ENCODE results near the gene PPP4R2.
"Not testable (repeated sequence)": the region's sequence is repeated elsewhere in the genome, so short reads cannot be mapped to it uniquely, and the experiment has no call there.

DNA sequence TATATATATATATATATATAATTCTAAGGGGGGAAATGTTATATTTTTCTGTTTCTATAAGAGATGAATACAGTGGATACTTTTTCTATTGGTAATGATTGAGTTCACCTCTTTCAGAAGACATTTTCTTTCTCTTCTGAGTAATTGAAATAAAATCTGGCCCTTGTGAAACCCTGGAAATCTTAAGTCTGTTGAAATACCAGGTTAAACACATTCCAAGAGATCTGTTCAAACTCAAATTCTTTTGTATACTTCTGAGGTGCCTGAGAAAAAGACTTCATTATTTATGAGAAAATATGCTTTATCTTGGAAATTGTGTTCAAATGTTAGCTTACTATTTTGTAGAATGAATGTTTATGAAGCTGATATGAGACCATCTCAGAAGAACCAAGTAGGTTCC lies 69.6 kb downstream of the PPP4R2 start:
- TF ChIP-seq, protein P1, sequence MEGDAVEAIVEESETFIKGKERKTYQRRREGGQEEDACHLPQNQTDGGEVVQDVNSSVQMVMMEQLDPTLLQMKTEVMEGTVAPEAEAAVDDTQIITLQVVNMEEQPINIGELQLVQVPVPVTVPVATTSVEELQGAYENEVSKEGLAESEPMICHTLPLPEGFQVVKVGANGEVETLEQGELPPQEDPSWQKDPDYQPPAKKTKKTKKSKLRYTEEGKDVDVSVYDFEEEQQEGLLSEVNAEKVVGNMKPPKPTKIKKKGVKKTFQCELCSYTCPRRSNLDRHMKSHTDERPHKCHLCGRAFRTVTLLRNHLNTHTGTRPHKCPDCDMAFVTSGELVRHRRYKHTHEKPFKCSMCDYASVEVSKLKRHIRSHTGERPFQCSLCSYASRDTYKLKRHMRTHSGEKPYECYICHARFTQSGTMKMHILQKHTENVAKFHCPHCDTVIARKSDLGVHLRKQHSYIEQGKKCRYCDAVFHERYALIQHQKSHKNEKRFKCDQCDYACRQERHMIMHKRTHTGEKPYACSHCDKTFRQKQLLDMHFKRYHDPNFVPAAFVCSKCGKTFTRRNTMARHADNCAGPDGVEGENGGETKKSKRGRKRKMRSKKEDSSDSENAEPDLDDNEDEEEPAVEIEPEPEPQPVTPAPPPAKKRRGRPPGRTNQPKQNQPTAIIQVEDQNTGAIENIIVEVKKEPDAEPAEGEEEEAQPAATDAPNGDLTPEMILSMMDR (IDR thresholded peaks at IDR 0.05 in 4 of 5, conservative IDR thresholded peaks at IDR 0.05 in 1 of 5), result not testable (repeated sequence)
- not testable (repeated sequence) for TF ChIP-seq POLR2A (IDR thresholded peaks at IDR 0.05)
